GM12878 (cell line): ENCODE measurements around the gene PRUNE1. TPM values are rescaled to one million over a fixed set of nuclear protein-coding genes. Genes with fewer than 3 reads are reported as not detected.

Source experiments
- ATAC-seq: fragments of 200-7000 bp; cut with Tn5 transposase; 3 replicates; pipeline ENCODE4 v1.9.1; 2020; ENCODE audit warnings: mild to moderate bottlenecking, moderate library complexity
- BruUV-seq: library from RNA; stranded (reverse); fragments of 400-500 nt; replicated peaks from 2 replicates; lab custom pipeline; 2021; lab: Mats Ljungman, UMichigan
- CTCF ChIA-PET: fragments of 300-600 bp; sonication (Branson Sonifier 250); formaldehyde crosslinking; extraction: SDS; loops from one replicate; lab custom pipeline; 2021; ENCODE audit warnings: inconsistent platforms; lab: Yijun Ruan, JAX
- POLR2A ChIA-PET: fragments of 350-600 bp; formaldehyde crosslinking; extraction: SDS; loops from one replicate; lab custom pipeline; 2021; ENCODE audit warnings: inconsistent platforms; lab: Charles Lee
- RAD21 ChIA-PET: fragments of 300-600 bp; sonication (Branson Sonifier 250); formaldehyde crosslinking; loops from one replicate; lab custom pipeline; 2023; ENCODE audit warnings: antibody characterized with exemption; ENCODE audit not compliant: unreplicated experiment; lab: Charles Lee
- SMC1A ChIA-PET: fragments of 300-600 bp; sonication (Branson Sonifier 250); formaldehyde crosslinking; loops from one replicate; lab custom pipeline; 2023; ENCODE audit not compliant: unreplicated experiment, uncharacterized antibody; lab: Charles Lee
- DNase-seq: peaks from one replicate; pipeline ENCODE4 v3.0.0-alpha.2; 2011; ENCODE audit warnings: low read depth, low spot score
- FAIRE-seq: peaks from 3 replicates; lab custom pipeline; 2011; peaks lifted over from hg19 to GRCh38; lab: Jason Lieb, UNC
- H2AFZ ChIP-seq: 2 replicates; pipeline ENCODE4 v1.6.0; 2011; ENCODE audit warnings: low read depth, low read length, control low read depth; ENCODE audit not compliant: control insufficient read depth
- H3K27ac ChIP-seq: 2 replicates; pipeline ENCODE4 v1.5.1; 2011; ENCODE audit warnings: control low read depth; ENCODE audit not compliant: control insufficient read depth, insufficient read depth
- H3K27me3 ChIP-seq, 2 experiments: replicated peaks in 1 of 2; 2 replicates each; pipeline versions ENCODE4 v1.6.0 to v1.6.1; 2011; ENCODE audit warnings: low read length in 1 of 2; ENCODE audit not compliant: control insufficient read depth in 2 of 2, insufficient read depth in 2 of 2
- H3K36me3 ChIP-seq, 2 experiments: 2 replicates each; pipeline ENCODE4 v1.5.1; 2011; ENCODE audit warnings: low read length in 1 of 2; ENCODE audit not compliant: control insufficient read depth in 2 of 2, insufficient read depth in 2 of 2
- H3K4me1 ChIP-seq: 2 replicates; pipeline ENCODE4 v1.6.1; 2011; ENCODE audit warnings: mild to moderate bottlenecking, low read length, moderate library complexity, mixed read lengths; ENCODE audit not compliant: control insufficient read depth, insufficient read depth
- H3K4me2 ChIP-seq: 2 replicates; pipeline ENCODE4 v1.6.0; 2011; ENCODE audit warnings: control low read depth; ENCODE audit not compliant: control insufficient read depth, insufficient read depth
- H3K4me3 ChIP-seq: fragments of 200-600 bp; sonication (generic); 2 replicates; pipeline ENCODE4 v1.5.1; 2016
- H3K79me2 ChIP-seq: 2 replicates; pipeline ENCODE4 v1.6.0; 2011; ENCODE audit warnings: low read length; ENCODE audit not compliant: control insufficient read depth, insufficient read depth
- H3K9ac ChIP-seq: 2 replicates; pipeline ENCODE4 v1.8.0; 2011; ENCODE audit warnings: low read length, control low read depth, mixed read lengths; ENCODE audit not compliant: control insufficient read depth, insufficient read depth
- H3K9me3 ChIP-seq: replicated peaks from 3 replicates; pipeline ENCODE4 v1.5.1; 2011; ENCODE audit warnings: mild to moderate bottlenecking, low read length; ENCODE audit not compliant: control insufficient read depth, insufficient read depth
- H4K20me1 ChIP-seq: 2 replicates; pipeline ENCODE4 v1.6.0; 2011; ENCODE audit not compliant: control insufficient read depth, insufficient read depth
- BRCA1 ChIP-seq: IDR thresholded peaks from 2 replicates; pipeline ENCODE4 v1.6.1; 2011; ENCODE audit warnings: low read depth, low read length, improper control_type of control experiment
- CBX5 ChIP-seq: sonication (generic); IDR thresholded peaks from 2 replicates; pipeline ENCODE4 v1.6.1; 2016; ENCODE audit warnings: low read depth, moderate library complexity, mild to moderate bottlenecking, inconsistent platforms
- CHD1 ChIP-seq: IDR thresholded peaks from 2 replicates; pipeline ENCODE4 v1.6.1; 2012; ENCODE audit warnings: low read depth, low read length, improper control_type of control experiment
- EED ChIP-seq: sonication (generic); IDR thresholded peaks from 2 replicates; pipeline ENCODE4 v1.6.1; 2016; ENCODE audit warnings: antibody characterized with exemption, low read depth
- EGR1 ChIP-seq, 2 experiments: IDR thresholded peaks; 1 replicate in 1 of 2; 2 replicates in 1 of 2; pipeline ENCODE4 v1.6.1; 2011 to 2012; ENCODE audit warnings: low read depth in 2 of 2, low read length in 2 of 2, borderline replicate concordance in 1 of 2, mild to moderate bottlenecking in 1 of 2, moderate library complexity in 1 of 2
- FOS ChIP-seq: IDR thresholded peaks from 3 replicates; pipeline ENCODE4 v1.6.1; 2011; ENCODE audit warnings: borderline replicate concordance; ENCODE audit not compliant: insufficient read length; ENCODE audit errors: extremely low read depth
- HDAC2 ChIP-seq: fragments of 200-600 bp; sonication (generic); IDR thresholded peaks from 2 replicates; pipeline ENCODE4 v1.6.1; 2017
- MLLT1 ChIP-seq: fragments of 450-650 bp; IDR thresholded peaks from 2 replicates; pipeline ENCODE4 v1.6.1; 2016; ENCODE audit warnings: mild to moderate bottlenecking
- MYC ChIP-seq: IDR thresholded peaks from 2 replicates; pipeline ENCODE4 v1.6.1; 2011; ENCODE audit warnings: mild to moderate bottlenecking, low read length, moderate library complexity, inconsistent platforms; ENCODE audit not compliant: insufficient read depth, insufficient replicate concordance, insufficient read length, severe bottlenecking
- NBN ChIP-seq: fragments of 450-650 bp; IDR thresholded peaks from 2 replicates; pipeline ENCODE4 v1.6.1; 2016
- NFYA ChIP-seq: IDR thresholded peaks from 2 replicates; pipeline ENCODE4 v1.6.1; 2011; ENCODE audit warnings: low read depth, mild to moderate bottlenecking, low read length, improper control_type of control experiment, borderline replicate concordance
- NRF1 ChIP-seq: conservative IDR thresholded peaks from 2 replicates; pipeline ENCODE4 v1.6.1; 2011; ENCODE audit warnings: mild to moderate bottlenecking, low read depth, low read length, improper control_type of control experiment
- RFX5 ChIP-seq: IDR thresholded peaks from 2 replicates; pipeline ENCODE4 v1.6.1; 2011; ENCODE audit warnings: low read depth, low read length, improper control_type of control experiment
- SMAD1 ChIP-seq: fragments of 450-650 bp; IDR thresholded peaks from 2 replicates; pipeline ENCODE4 v1.6.1; 2018; ENCODE audit warnings: mild to moderate bottlenecking, low read depth; ENCODE audit not compliant: partially characterized antibody
- SREBF2 ChIP-seq: IDR thresholded peaks from 2 replicates; pipeline ENCODE4 v1.6.1; 2012; ENCODE audit warnings: mild to moderate bottlenecking, low read length
- ZNF687 ChIP-seq: fragments of 450-650 bp; IDR thresholded peaks from 2 replicates; pipeline ENCODE4 v1.6.1; 2017; ENCODE audit warnings: mild to moderate bottlenecking, moderate library complexity
- WGBS: methylation state at CpG from one replicate; pipeline ENCODE4 v1.1.6; 2016; ENCODE audit warnings: low lambda C conversion rate; ENCODE audit not compliant: insufficient replicate concordance, insufficient coverage; ENCODE audit errors: missing lambda C conversion rate; 5-methylcytosine and 5-hydroxymethylcytosine counted together
- in situ Hi-C: fragments of 300-500 bp; cut with MboI; formaldehyde crosslinking; loops from 9 replicates; pipeline ENCODE4 v1.14.3; 2018; ENCODE audit warnings: mixed read lengths
- intact Hi-C: fragments of 100-400 bp; cut with micrococcal nuclease; formaldehyde crosslinking; loops from one replicate; pipeline ENCODE4 v1.14.2; 2022; ENCODE audit not compliant: unreplicated experiment
- polyA plus RNA-seq, 11 experiments: library from polyadenylated mRNA; depleted of rRNA in 4 of 11; unstranded in 6 of 11; stranded (reverse) in 5 of 11; fragments of >200 nt; fragmentation: Nextera tagmentation in 4 of 11; fragmentation: Illumina TruSeq in 1 of 11; extraction: Ambion mirVana in 4 of 11; extraction: Trizol in 1 of 11; gene quantifications; 1 replicate in 1 of 11; 2 replicates in 10 of 11; pipeline versions ENCODE4 v1.2.1 to v1.2.3, GENCODE V29; 2011 to 2016; ENCODE audit warnings: inconsistent platforms in 2 of 11, missing spikeins in 2 of 11, low read depth in 1 of 11
- total RNA-seq, 4 experiments: library from RNA; depleted of rRNA in 3 of 4; stranded (reverse); fragments of >200 nt in 3 of 4; fragmentation: Illumina TruSeq in 1 of 4; extraction: Trizol in 1 of 4; gene quantifications; 2 replicates each; pipeline versions ENCODE4 v1.2.1 to v1.2.3, GENCODE V29; 2013 to 2021

PRUNE1 gene
- total and polyA plus RNA-seq, 10 of the 15 experiments (the other 5 are each of a cell fraction or from before 2014, with no cell fraction given) = 4.7 to 24.5 (median 12.4) TPM

GRCh38 chr1:150981805-150982712 lies 26.2 kb upstream of the PRUNE1 start, which contains the start of gene ANXA9:
Gene ANXA9, plus strand, starts transcription at chr1:150982292. Its CDS starts 814 bp downstream, at chr1:150983106.
- TF ChIP-seq SMAD1 (no peak), SREBF2 (no peak), EED (no peak), CBX5 (no peak), CHD1 (no peak), EGR1 (IDR thresholded peaks at IDR 0.05; ENCODE audit: borderline replicate concordance in 1 of 2, low read depth in 2 of 2, low read length in 2 of 2) (no peak), NFYA (no peak), BRCA1 (no peak), MYC (no peak), NBN (no peak), NRF1 (no peak), FOS (no peak), HDAC2 (no peak), RFX5 (no peak), MLLT1 (no peak), ZNF687 (no peak)
- H3K4me3 ChIP-seq = no peak within 1 kb of the TSS
- in situ Hi-C loops = no loop called here
- H3K27me3 ChIP-seq = no peaks in the 10 kb centered on the region; a peak in 1 of 4 replicates
- RAD21 ChIA-PET = interaction anchor here (1.8 to 4.1 kb wide), 2 partner anchors 14 to 24 kb away, joined by 4 to 19 read pairs; partner anchors contain the start of gene MINDY1
- no peaks in the 10 kb centered on the region for H3K79me2 ChIP-seq
- H3K4me2 ChIP-seq = no peak within 1 kb of the TSS
- H3K36me3 ChIP-seq = no peaks in the 10 kb centered on the region
- intact Hi-C loops = no loop called here
- POLR2A ChIA-PET = interaction anchor here (0.6 kb wide), 1 partner anchor 113 kb away, joined by 3 read pairs; no protein-coding TSS in a partner anchor
- ATAC-seq (peak; percentile 43), FAIRE-seq (no peak), DNase-seq (no peak)
- no peak within 1 kb of the TSS for H3K9ac ChIP-seq
- H2AFZ ChIP-seq = no peak within 1 kb of the TSS
- CTCF ChIA-PET = interaction anchor here (0.5 to 15.8 kb wide), 10 partner anchors 9 to 726 kb away, joined by 3 to 252 read pairs (median 3); partner anchors contain the start of gene MINDY1
- 22% methylated on average over 10 of the region's 12 CpGs for WGBS
- no peaks in the 10 kb centered on the region for H3K9me3 ChIP-seq
- no peak within 1 kb of the TSS for H3K27ac ChIP-seq
- H4K20me1 ChIP-seq = no peaks in the 10 kb centered on the region
- H3K4me1 ChIP-seq = no peaks in the 10 kb centered on the region
- SMC1A ChIA-PET = interaction anchor here (0.6 kb wide), 1 partner anchor 307 kb away, joined by 3 read pairs; no protein-coding TSS in a partner anchor
- no TSS peak for BruUV-seq
